HCT116 (cell line): ENCODE data around the gene CHD1L. TPM values are rescaled to one million over a fixed set of nuclear protein-coding genes. Genes with fewer than 3 reads are reported as not detected.

Source experiments
- ATAC-seq: fragments of 200-7000 bp; cut with Tn5 transposase; 2 replicates; pipeline ENCODE4 v1.9.1; 2020; ENCODE audit warnings: mild to moderate bottlenecking, moderate library complexity
- BruUV-seq: library from RNA; stranded (reverse); fragments of 400-500 nt; replicated peaks from 2 replicates; lab custom pipeline; 2021; lab: Mats Ljungman, UMichigan
- CTCF ChIA-PET: fragments of 300-600 bp; sonication (Branson Sonifier 250); formaldehyde crosslinking; loops from one replicate; lab custom pipeline; 2021; ENCODE audit warnings: antibody characterized with exemption; lab: Charles Lee
- POLR2A ChIA-PET: fragments of 300-600, 350-600 bp; sonication (Branson Sonifier 250); formaldehyde crosslinking; loops from one replicate; lab custom pipeline; 2021; ENCODE audit warnings: antibody characterized with exemption; lab: Charles Lee
- RAD21 ChIA-PET, 2 experiments: fragments of 300-600 bp; sonication (Branson Sonifier 250); formaldehyde crosslinking; loops; one replicate each; lab custom pipeline; 2023; ENCODE audit warnings: low total read pairs in 2 of 2; ENCODE audit not compliant: uncharacterized antibody in 2 of 2, unreplicated experiment in 2 of 2, low non-redundant PET in 1 of 2; lab: Charles Lee
- DNase-seq: peaks from one replicate; pipeline ENCODE4 v3.0.0-alpha.2; 2010; ENCODE audit warnings: low read depth, low spot score
- H2AFZ ChIP-seq: fragments of 200-600 bp; shearing (Covaris generic), sonication (generic); 2 replicates; pipeline ENCODE4 v1.6.1; 2017; ENCODE audit warnings: low read depth, mixed run types, mixed read lengths, antibody characterized with exemption, low read length; ENCODE audit not compliant: poor library complexity, severe bottlenecking
- H3K27ac ChIP-seq: 2 replicates; pipeline ENCODE4 v1.5.1; 2012; ENCODE audit warnings: low read depth, low read length
- H3K27me3 ChIP-seq: fragments of 200-600 bp; sonication (generic); 2 replicates; pipeline ENCODE4 v1.6.1; 2016; ENCODE audit warnings: mixed run types, low read length, mixed read lengths; ENCODE audit not compliant: insufficient read depth
- H3K36me3 ChIP-seq, 2 experiments: fragments of 200-500 bp in 1 of 2; fragments of 200-600 bp in 1 of 2; sonication (Bioruptor generic) in 1 of 2; sonication (generic) in 1 of 2; 2 replicates each; pipeline versions ENCODE4 v1.5.1 to v1.6.1; 2014 to 2016; ENCODE audit warnings: low read length in 2 of 2, inconsistent platforms in 1 of 2, mixed read lengths in 1 of 2, mixed run types in 1 of 2; ENCODE audit not compliant: insufficient read depth in 2 of 2, control insufficient read depth in 1 of 2
- H3K4me1 ChIP-seq, 2 experiments: fragments of 200-600 bp in 1 of 2; sonication (generic) in 1 of 2; 2 replicates each; pipeline versions ENCODE4 v1.5.1 to v1.6.1; 2012 to 2017; ENCODE audit warnings: low read length in 2 of 2, inconsistent platforms in 1 of 2, mild to moderate bottlenecking in 1 of 2, mixed read lengths in 1 of 2, mixed run types in 1 of 2, moderate library complexity in 1 of 2; ENCODE audit not compliant: insufficient read depth in 2 of 2, control insufficient read depth in 1 of 2
- H3K4me2 ChIP-seq: fragments of 200-600 bp; sonication (generic); 2 replicates; pipeline ENCODE4 v1.6.1; 2017; ENCODE audit warnings: mixed run types, low read length, mixed read lengths
- H3K4me3 ChIP-seq, 2 experiments: fragments of 200-600 bp in 1 of 2; sonication (generic) in 1 of 2; replicated peaks in 1 of 2; 2 replicates each; pipeline ENCODE4 v1.5.1; 2011 to 2016; ENCODE audit warnings: low read length in 2 of 2, control low read depth in 1 of 2, low read depth in 1 of 2, mild to moderate bottlenecking in 1 of 2, mixed read lengths in 1 of 2, mixed run types in 1 of 2
- H3K79me2 ChIP-seq: fragments of 200-600 bp; sonication (generic); 2 replicates; pipeline ENCODE4 v1.6.1; 2017; ENCODE audit warnings: mild to moderate bottlenecking, mixed run types, low read length, moderate library complexity, mixed read lengths; ENCODE audit not compliant: insufficient read depth
- H3K9ac ChIP-seq: fragments of 200-600 bp; sonication (generic); 2 replicates; pipeline ENCODE4 v1.6.1; 2016; ENCODE audit warnings: low read length, mixed read lengths
- H3K9me2 ChIP-seq: fragments of 200-600 bp; sonication (generic), shearing (Covaris generic); 2 replicates; pipeline ENCODE4 v1.6.1; 2017; ENCODE audit warnings: mixed run types, mild to moderate bottlenecking, moderate library complexity; ENCODE audit not compliant: insufficient read depth
- H3K9me3 ChIP-seq, 2 experiments: fragments of 200-500 bp in 1 of 2; fragments of 200-600 bp in 1 of 2; sonication (Bioruptor generic) in 1 of 2; sonication (generic) in 1 of 2; 2 replicates each; pipeline ENCODE4 v1.6.1; 2014 to 2017; ENCODE audit warnings: low read length in 2 of 2, mixed read lengths in 2 of 2, inconsistent platforms in 1 of 2, low read depth in 1 of 2, mild to moderate bottlenecking in 1 of 2, mixed run types in 1 of 2, moderate library complexity in 1 of 2; ENCODE audit not compliant: control insufficient read depth in 1 of 2, insufficient read depth in 1 of 2
- H4K20me1 ChIP-seq: fragments of 200-600 bp; sonication (generic), shearing (Covaris generic); 2 replicates; pipeline ENCODE4 v1.6.1; 2017; ENCODE audit warnings: mixed run types, mild to moderate bottlenecking, moderate library complexity; ENCODE audit not compliant: insufficient read depth
- CBX3 ChIP-seq: IDR thresholded peaks from 2 replicates; pipeline ENCODE4 v1.6.1; 2012; ENCODE audit warnings: low read depth
- CEBPB ChIP-seq: IDR thresholded peaks from 2 replicates; pipeline ENCODE4 v1.6.1; 2012; ENCODE audit warnings: low read depth
- EGR1 ChIP-seq: IDR thresholded peaks from 2 replicates; pipeline ENCODE4 v1.6.1; 2012; ENCODE audit warnings: low read depth
- ELF1 ChIP-seq: IDR thresholded peaks from 2 replicates; pipeline ENCODE4 v1.6.1; 2012; ENCODE audit warnings: low read depth, borderline replicate concordance
- EZH2 ChIP-seq: fragments of 200-600 bp; sonication (generic); IDR thresholded peaks from 2 replicates; pipeline ENCODE4 v1.6.1; 2017; ENCODE audit warnings: antibody characterized with exemption, mixed run types
- FOSL1 ChIP-seq: IDR thresholded peaks from 2 replicates; pipeline ENCODE4 v1.6.1; 2012; ENCODE audit warnings: low read depth
- JUND ChIP-seq: IDR thresholded peaks from 2 replicates; pipeline ENCODE4 v1.6.1; 2012
- POLR2A ChIP-seq: IDR thresholded peaks from 2 replicates; pipeline ENCODE4 v1.7.0; 2011; ENCODE audit warnings: borderline replicate concordance; ENCODE audit not compliant: insufficient read depth, insufficient read length; ENCODE audit errors: extremely low read depth
- POLR2AphosphoS5 ChIP-seq: IDR thresholded peaks from 2 replicates; pipeline ENCODE4 v1.6.1; 2011; ENCODE audit warnings: mild to moderate bottlenecking, low read depth, low read length, moderate library complexity
- RAD21 ChIP-seq: IDR thresholded peaks from 2 replicates; pipeline ENCODE4 v1.6.1; 2012; ENCODE audit warnings: low read depth, mild to moderate bottlenecking
- SIN3A ChIP-seq: IDR thresholded peaks from 2 replicates; pipeline ENCODE4 v1.6.1; 2012; ENCODE audit warnings: low read depth
- SP1 ChIP-seq: IDR thresholded peaks from 2 replicates; pipeline ENCODE4 v1.6.1; 2012; ENCODE audit warnings: low read depth
- SRF ChIP-seq: IDR thresholded peaks from 2 replicates; pipeline ENCODE4 v1.6.1; 2012; ENCODE audit warnings: low read depth
- YY1 ChIP-seq: IDR thresholded peaks from 2 replicates; pipeline ENCODE4 v1.6.1; 2011; ENCODE audit warnings: low read length, low read depth, moderate library complexity, mild to moderate bottlenecking; ENCODE audit not compliant: insufficient replicate concordance; ENCODE audit errors: extremely low read depth
- ZFX ChIP-seq: fragments of 450-650 bp; IDR thresholded peaks from 2 replicates; pipeline ENCODE4 v1.6.1; 2017
- ZNF274 ChIP-seq: fragments of 200-500 bp; sonication (Bioruptor generic); IDR thresholded peaks from 2 replicates; pipeline ENCODE4 v1.6.1; 2014; ENCODE audit warnings: mild to moderate bottlenecking, low read depth, low read length, inconsistent platforms
- intact Hi-C: fragments of 100-400 bp; cut with micrococcal nuclease; formaldehyde crosslinking; loops from 2 replicates; pipeline ENCODE4 v1.10.0; 2022
- total RNA-seq: library from RNA; stranded (reverse); gene quantifications from one replicate; pipeline ENCODE4 v1.2.1, GENCODE V29; 2021; ENCODE audit not compliant: unreplicated experiment
- TF ChIP-seq, protein P1 (sequence below), 3 experiments: fragments of 200-600 bp in 1 of 3; sonication (generic) in 1 of 3; IDR thresholded peaks in 2 of 3; conservative IDR thresholded peaks in 1 of 3; 2 replicates each; pipeline ENCODE4 v1.5.1; 2012 to 2017; ENCODE audit warnings: low read depth in 2 of 3, low read length in 2 of 3, antibody characterized with exemption in 1 of 3, borderline replicate concordance in 1 of 3, control low read depth in 1 of 3, mild to moderate bottlenecking in 1 of 3, mixed read lengths in 1 of 3, mixed run types in 1 of 3, moderate library complexity in 1 of 3; ENCODE audit not compliant: insufficient read depth in 1 of 3
- TF ChIP-seq, protein P2 (sequence below): IDR thresholded peaks from 2 replicates; pipeline ENCODE4 v1.6.1; 2012; ENCODE audit warnings: low read depth
- TF ChIP-seq, protein P3 (sequence below): IDR thresholded peaks from 2 replicates; pipeline ENCODE4 v1.6.1; 2011; ENCODE audit warnings: mild to moderate bottlenecking, low read length, moderate library complexity; ENCODE audit not compliant: insufficient replicate concordance; ENCODE audit errors: extremely low read depth

The CHD1L gene
- total RNA-seq, 1 experiment from 2014 or later, result 52.0 TPM

DNA sequence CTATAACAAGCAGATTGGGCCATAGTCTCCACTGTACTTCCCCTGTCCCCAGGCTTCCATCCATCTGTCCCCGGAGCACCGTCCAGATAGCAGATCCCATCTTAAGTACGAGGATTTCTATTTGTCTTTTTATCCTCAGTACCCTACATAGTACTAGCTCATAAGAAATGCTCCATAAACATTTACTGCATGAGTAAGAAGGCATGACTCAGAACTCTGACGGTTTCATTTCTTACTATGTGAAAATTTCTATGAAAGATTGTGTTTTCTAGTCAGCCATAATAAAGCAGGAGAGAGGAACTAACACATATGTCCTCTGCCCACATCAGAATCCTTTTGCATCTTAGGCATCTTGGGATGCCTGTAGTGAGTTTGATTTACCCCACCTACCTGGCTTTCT lies 49.5 kb downstream of the CHD1L start:
- CTCF ChIA-PET, result no interaction called here

More for the DNA sequence above, 49.5 kb downstream of the CHD1L start:
- ATAC-seq, result no peak
- Histone ChIP-seq H3K4me2 (no peak overlapping the region), H3K36me3 (peaks cover 50 to 83% of the 10 kb centered on the region in 2 experiments), H4K20me1 (no peaks in the 10 kb centered on the region), H3K9me2 (no peaks in the 10 kb centered on the region), H3K79me2 (no peaks in the 10 kb centered on the region), H3K4me1 (no peaks in the 10 kb centered on the region), H3K27me3 (no peaks in the 10 kb centered on the region), H3K4me3 (no peak overlapping the region), H3K9ac (no peak overlapping the region), H2AFZ (no peak overlapping the region), H3K27ac (no peak overlapping the region), H3K9me3 (no peaks in the 10 kb centered on the region)
- BruUV-seq, result no TSS peak
- TF ChIP-seq ZFX, result no peak
- TF ChIP-seq, protein P1, sequence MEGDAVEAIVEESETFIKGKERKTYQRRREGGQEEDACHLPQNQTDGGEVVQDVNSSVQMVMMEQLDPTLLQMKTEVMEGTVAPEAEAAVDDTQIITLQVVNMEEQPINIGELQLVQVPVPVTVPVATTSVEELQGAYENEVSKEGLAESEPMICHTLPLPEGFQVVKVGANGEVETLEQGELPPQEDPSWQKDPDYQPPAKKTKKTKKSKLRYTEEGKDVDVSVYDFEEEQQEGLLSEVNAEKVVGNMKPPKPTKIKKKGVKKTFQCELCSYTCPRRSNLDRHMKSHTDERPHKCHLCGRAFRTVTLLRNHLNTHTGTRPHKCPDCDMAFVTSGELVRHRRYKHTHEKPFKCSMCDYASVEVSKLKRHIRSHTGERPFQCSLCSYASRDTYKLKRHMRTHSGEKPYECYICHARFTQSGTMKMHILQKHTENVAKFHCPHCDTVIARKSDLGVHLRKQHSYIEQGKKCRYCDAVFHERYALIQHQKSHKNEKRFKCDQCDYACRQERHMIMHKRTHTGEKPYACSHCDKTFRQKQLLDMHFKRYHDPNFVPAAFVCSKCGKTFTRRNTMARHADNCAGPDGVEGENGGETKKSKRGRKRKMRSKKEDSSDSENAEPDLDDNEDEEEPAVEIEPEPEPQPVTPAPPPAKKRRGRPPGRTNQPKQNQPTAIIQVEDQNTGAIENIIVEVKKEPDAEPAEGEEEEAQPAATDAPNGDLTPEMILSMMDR (IDR thresholded peaks at IDR 0.05 in 2 of 3, conservative IDR thresholded peaks at IDR 0.05 in 1 of 3; ENCODE audit: borderline replicate concordance in 1 of 3, insufficient read depth in 1 of 3, low read depth in 2 of 3, low read length in 2 of 3), result no peak
- no peak for TF ChIP-seq JUND
- TF ChIP-seq POLR2A, result no peak
- TF ChIP-seq YY1, result no peak
- no peak for TF ChIP-seq CBX3
- no peak for TF ChIP-seq SRF
- TF ChIP-seq SP1, result no peak
- TF ChIP-seq CEBPB, result no peak
- no peak for TF ChIP-seq SIN3A
- no peak for TF ChIP-seq ELF1
- TF ChIP-seq EGR1, result no peak
- no peak for TF ChIP-seq FOSL1
- no peak for TF ChIP-seq ZNF274
- TF ChIP-seq EZH2, result no peak
- no peak for TF ChIP-seq POLR2AphosphoS5
- TF ChIP-seq, protein P2, sequence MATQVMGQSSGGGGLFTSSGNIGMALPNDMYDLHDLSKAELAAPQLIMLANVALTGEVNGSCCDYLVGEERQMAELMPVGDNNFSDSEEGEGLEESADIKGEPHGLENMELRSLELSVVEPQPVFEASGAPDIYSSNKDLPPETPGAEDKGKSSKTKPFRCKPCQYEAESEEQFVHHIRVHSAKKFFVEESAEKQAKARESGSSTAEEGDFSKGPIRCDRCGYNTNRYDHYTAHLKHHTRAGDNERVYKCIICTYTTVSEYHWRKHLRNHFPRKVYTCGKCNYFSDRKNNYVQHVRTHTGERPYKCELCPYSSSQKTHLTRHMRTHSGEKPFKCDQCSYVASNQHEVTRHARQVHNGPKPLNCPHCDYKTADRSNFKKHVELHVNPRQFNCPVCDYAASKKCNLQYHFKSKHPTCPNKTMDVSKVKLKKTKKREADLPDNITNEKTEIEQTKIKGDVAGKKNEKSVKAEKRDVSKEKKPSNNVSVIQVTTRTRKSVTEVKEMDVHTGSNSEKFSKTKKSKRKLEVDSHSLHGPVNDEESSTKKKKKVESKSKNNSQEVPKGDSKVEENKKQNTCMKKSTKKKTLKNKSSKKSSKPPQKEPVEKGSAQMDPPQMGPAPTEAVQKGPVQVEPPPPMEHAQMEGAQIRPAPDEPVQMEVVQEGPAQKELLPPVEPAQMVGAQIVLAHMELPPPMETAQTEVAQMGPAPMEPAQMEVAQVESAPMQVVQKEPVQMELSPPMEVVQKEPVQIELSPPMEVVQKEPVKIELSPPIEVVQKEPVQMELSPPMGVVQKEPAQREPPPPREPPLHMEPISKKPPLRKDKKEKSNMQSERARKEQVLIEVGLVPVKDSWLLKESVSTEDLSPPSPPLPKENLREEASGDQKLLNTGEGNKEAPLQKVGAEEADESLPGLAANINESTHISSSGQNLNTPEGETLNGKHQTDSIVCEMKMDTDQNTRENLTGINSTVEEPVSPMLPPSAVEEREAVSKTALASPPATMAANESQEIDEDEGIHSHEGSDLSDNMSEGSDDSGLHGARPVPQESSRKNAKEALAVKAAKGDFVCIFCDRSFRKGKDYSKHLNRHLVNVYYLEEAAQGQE, result no peak
- TF ChIP-seq RAD21, result no peak
- TF ChIP-seq, protein P3, sequence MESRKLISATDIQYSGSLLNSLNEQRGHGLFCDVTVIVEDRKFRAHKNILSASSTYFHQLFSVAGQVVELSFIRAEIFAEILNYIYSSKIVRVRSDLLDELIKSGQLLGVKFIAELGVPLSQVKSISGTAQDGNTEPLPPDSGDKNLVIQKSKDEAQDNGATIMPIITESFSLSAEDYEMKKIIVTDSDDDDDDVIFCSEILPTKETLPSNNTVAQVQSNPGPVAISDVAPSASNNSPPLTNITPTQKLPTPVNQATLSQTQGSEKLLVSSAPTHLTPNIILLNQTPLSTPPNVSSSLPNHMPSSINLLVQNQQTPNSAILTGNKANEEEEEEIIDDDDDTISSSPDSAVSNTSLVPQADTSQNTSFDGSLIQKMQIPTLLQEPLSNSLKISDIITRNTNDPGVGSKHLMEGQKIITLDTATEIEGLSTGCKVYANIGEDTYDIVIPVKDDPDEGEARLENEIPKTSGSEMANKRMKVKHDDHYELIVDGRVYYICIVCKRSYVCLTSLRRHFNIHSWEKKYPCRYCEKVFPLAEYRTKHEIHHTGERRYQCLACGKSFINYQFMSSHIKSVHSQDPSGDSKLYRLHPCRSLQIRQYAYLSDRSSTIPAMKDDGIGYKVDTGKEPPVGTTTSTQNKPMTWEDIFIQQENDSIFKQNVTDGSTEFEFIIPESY, result no peak
- POLR2A ChIA-PET, result no interaction called here
- RAD21 ChIA-PET, result no interaction called here
- no peak for DNase-seq
- intact Hi-C loops, result no loop called here
